Thoracic aorta (tissue), 2 donors: ENCODE results near the gene ALKBH1. TPM values are rescaled to one million over a fixed set of nuclear protein-coding genes. Genes with fewer than 3 reads are reported as not detected.

ENCODE experiments used
- ATAC-seq: fragments of 150-250 bp; one replicate; pipeline ENCODE4 v1.8.0; 2017; ENCODE audit warnings: low read depth; ENCODE audit not compliant: insufficient number of reproducible peaks, low FRiP score
- DNase-seq: peaks from one replicate; pipeline ENCODE4 v3.0.0-alpha.2; 2020; ENCODE audit warnings: low spot score
- H3K27ac ChIP-seq, 2 donors: fragments of 200-600 bp; sonication (generic); 1 replicate in 1 of 2; 2 replicates in 1 of 2; pipeline ENCODE4 v1.5.1; 2016; ENCODE audit warnings: mild to moderate bottlenecking in 2 of 2, moderate library complexity in 2 of 2
- H3K27me3 ChIP-seq: fragments of 200-600 bp; sonication (generic); replicated peaks from 2 replicates; pipeline ENCODE4 v1.6.0; 2016; ENCODE audit warnings: mild to moderate bottlenecking; ENCODE audit not compliant: insufficient read depth
- H3K36me3 ChIP-seq: fragments of 200-600 bp; sonication (generic); one replicate; pipeline ENCODE4 v1.5.1; 2016
- H3K4me1 ChIP-seq, 2 donors: fragments of 200-600 bp; sonication (generic); 1 replicate in 1 of 2; 2 replicates in 1 of 2; pipeline versions ENCODE4 v1.5.1 to v1.6.0; 2016; ENCODE audit warnings: low read depth in 2 of 2, mild to moderate bottlenecking in 1 of 2; ENCODE audit not compliant: control insufficient read depth in 1 of 2
- H3K4me3 ChIP-seq: fragments of 200-600 bp; sonication (generic); 2 replicates; pipeline ENCODE4 v1.5.1; 2016; ENCODE audit warnings: mild to moderate bottlenecking
- H3K9me3 ChIP-seq: fragments of 200-600 bp; sonication (generic); 2 replicates; pipeline ENCODE4 v1.5.1; 2016
- total RNA-seq, 2 donors: library from RNA; depleted of rRNA; stranded (reverse); fragments of >200 nt; gene quantifications; one replicate each; pipeline versions ENCODE4 v1.1.0 to v1.2.3, GENCODE V29; 2016
- TF ChIP-seq, protein P1 (sequence below): fragments of 200-600 bp; sonication (generic); IDR thresholded peaks from one replicate; pipeline ENCODE4 v1.5.1; 2019; ENCODE audit warnings: antibody characterized with exemption

Gene ALKBH1
- total RNA-seq, 2 donors from 2014 or later: 7.2 to 7.3 TPM

DNA sequence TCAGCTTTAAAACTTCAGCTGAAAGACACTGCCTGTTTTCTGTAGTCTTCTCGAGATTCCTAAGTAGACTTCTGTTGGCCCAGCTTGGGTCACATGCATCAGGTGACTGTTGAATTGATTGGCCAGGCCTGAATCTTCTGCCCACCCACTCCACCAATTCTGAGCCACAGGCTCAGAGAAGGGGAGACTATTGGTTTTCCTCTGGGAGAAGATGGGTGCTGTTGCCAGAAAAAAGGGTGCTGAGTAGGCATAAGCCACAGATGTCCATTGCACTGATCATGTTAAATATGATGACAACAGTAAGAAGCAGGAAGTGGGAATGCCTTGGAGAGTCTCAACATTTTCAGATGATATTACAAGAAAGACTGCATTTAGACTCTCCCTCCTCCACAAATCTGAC, 84.6 kb downstream of the ALKBH1 start:
- H3K4me3 ChIP-seq: no peak overlapping the region
- no peaks in the 10 kb centered on the region for H3K36me3 ChIP-seq
- no peaks in the 10 kb centered on the region for H3K27me3 ChIP-seq
- H3K9me3 ChIP-seq: no peaks in the 10 kb centered on the region
- no peaks in the 10 kb centered on the region for H3K4me1 ChIP-seq
- ATAC-seq (no peak), DNase-seq (no peak)
- no peak overlapping the region for H3K27ac ChIP-seq
- TF ChIP-seq, protein P1, sequence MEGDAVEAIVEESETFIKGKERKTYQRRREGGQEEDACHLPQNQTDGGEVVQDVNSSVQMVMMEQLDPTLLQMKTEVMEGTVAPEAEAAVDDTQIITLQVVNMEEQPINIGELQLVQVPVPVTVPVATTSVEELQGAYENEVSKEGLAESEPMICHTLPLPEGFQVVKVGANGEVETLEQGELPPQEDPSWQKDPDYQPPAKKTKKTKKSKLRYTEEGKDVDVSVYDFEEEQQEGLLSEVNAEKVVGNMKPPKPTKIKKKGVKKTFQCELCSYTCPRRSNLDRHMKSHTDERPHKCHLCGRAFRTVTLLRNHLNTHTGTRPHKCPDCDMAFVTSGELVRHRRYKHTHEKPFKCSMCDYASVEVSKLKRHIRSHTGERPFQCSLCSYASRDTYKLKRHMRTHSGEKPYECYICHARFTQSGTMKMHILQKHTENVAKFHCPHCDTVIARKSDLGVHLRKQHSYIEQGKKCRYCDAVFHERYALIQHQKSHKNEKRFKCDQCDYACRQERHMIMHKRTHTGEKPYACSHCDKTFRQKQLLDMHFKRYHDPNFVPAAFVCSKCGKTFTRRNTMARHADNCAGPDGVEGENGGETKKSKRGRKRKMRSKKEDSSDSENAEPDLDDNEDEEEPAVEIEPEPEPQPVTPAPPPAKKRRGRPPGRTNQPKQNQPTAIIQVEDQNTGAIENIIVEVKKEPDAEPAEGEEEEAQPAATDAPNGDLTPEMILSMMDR: no peak

Other genes starting within 250 kb of the ALKBH1 start
- gene AHSA1, start 249.9 kb downstream of the ALKBH1 start, total RNA-seq: 100 to 1,000 TPM in 1 of 2 donors, 10 to 100 TPM in 1; 77.7 to 128 TPM
- not detected for gene ISM2, start 209.2 kb downstream of the ALKBH1 start, total RNA-seq
- 10 to 100 TPM; 22.6 to 25.3 TPM for gene SPTLC2, start 91.4 kb downstream of the ALKBH1 start, total RNA-seq
- 100 to 1,000 TPM; 260 to 347 TPM for gene SLIRP, start 80 bp upstream of the ALKBH1 start, total RNA-seq
- gene SNW1, start 53.1 kb upstream of the ALKBH1 start, total RNA-seq: 10 to 100 TPM; 40.9 to 47.5 TPM
- 10 to 100 TPM in 1 of 2 donors, 1 to 10 TPM in 1; 2.2 to 11.2 TPM for gene ADCK1, start 92.1 kb upstream of the ALKBH1 start, total RNA-seq